HepG2 (cell line): ENCODE results near the gene TRAPPC12.

Experiments
- ATF2 ChIP-seq: sonication (generic); formaldehyde crosslinking; IDR thresholded peaks from 2 replicates; pipeline ENCODE4 v1.4.0; 2020; ENCODE audit warnings: missing genetic modification reagents
- BHLHE40 ChIP-seq: IDR thresholded peaks from 2 replicates; pipeline ENCODE4 v1.6.1; 2011; ENCODE audit warnings: low read length, improper control_type of control experiment
- CTCF ChIP-seq: sonication (generic); formaldehyde crosslinking; IDR thresholded peaks from 2 replicates; pipeline ENCODE4 v1.5.0; 2020; ENCODE audit warnings: mild to moderate bottlenecking, missing genetic modification reagents, moderate library complexity
- ELF1 ChIP-seq: sonication (generic); formaldehyde crosslinking; IDR thresholded peaks from 2 replicates; pipeline ENCODE4 v1.4.0; 2020; ENCODE audit warnings: missing genetic modification reagents
- FOXA1 ChIP-seq, 2 experiments: fragments of 450-650 bp in 1 of 2; sonication (generic) in 1 of 2; formaldehyde crosslinking in 1 of 2; IDR thresholded peaks; 2 replicates each; pipeline versions ENCODE4 v1.4.0 to v1.6.1; 2016 to 2020; ENCODE audit warnings: missing genetic modification reagents in 1 of 2
- MXI1 ChIP-seq: IDR thresholded peaks from 3 replicates; pipeline ENCODE4 v1.6.1; 2012; ENCODE audit warnings: low read depth, low read length, inconsistent platforms, borderline replicate concordance
- PCBP2 ChIP-seq: fragments of 200-400 bp; formaldehyde crosslinking; optimal IDR thresholded peaks from 2 replicates; pipeline ENCODE3; 2018; ENCODE audit warnings: low read length, low read depth; ENCODE audit not compliant: poor library complexity, severe bottlenecking
- SP140L ChIP-seq: sonication (generic); formaldehyde crosslinking; IDR thresholded peaks from 2 replicates; pipeline ENCODE4 v1.4.0; 2020; ENCODE audit warnings: missing genetic modification reagents, borderline replicate concordance
- ZKSCAN5 ChIP-seq: sonication (generic); formaldehyde crosslinking; IDR thresholded peaks from 2 replicates; pipeline ENCODE4 v1.5.1; 2020; ENCODE audit warnings: mild to moderate bottlenecking, missing genetic modification reagents
- ZNF263 ChIP-seq: sonication (generic); formaldehyde crosslinking; IDR thresholded peaks from 2 replicates; pipeline ENCODE4 v1.4.0; 2020; ENCODE audit warnings: missing genetic modification reagents

DNA sequence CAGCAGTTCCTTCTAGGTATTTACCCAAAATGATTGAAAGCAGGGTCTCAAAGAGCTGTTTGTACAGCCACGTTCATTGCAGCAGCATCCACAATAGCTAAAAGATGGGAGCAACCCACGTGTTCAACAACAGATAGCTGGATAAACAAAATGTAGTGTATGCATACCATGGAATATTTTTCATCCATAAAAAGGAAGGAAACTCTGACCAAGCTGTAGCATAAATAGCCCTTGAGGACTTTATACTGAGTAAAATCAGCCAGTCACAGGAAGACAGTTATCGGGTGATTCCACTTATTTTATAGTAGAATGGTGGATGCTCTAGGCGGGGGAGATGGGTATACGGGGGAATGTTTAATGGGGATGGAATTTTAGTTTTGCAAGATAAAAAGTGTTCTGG, 7.5 kb downstream of the TRAPPC12 start:
- TF ChIP-seq MXI1 (no peak), SP140L (CRISPR knock-in tag) (no peak), CTCF (CRISPR knock-in tag) (no peak), FOXA1 (IDR thresholded peaks at IDR 0.05) (no peak), FOXA1 (CRISPR knock-in tag; IDR thresholded peaks at IDR 0.05) (no peak), ATF2 (no peak), ZNF263 (no peak), BHLHE40 (no peak), PCBP2 (no peak), ZKSCAN5 (CRISPR knock-in tag) (no peak), ELF1 (no peak)
